ENCODE measurements around the gene MAGI2.
"Not testable (repeated sequence)": the region's sequence is repeated elsewhere in the genome, so short reads cannot be mapped to it uniquely, and the experiment has no call there.

The MAGI2 gene

DNA sequence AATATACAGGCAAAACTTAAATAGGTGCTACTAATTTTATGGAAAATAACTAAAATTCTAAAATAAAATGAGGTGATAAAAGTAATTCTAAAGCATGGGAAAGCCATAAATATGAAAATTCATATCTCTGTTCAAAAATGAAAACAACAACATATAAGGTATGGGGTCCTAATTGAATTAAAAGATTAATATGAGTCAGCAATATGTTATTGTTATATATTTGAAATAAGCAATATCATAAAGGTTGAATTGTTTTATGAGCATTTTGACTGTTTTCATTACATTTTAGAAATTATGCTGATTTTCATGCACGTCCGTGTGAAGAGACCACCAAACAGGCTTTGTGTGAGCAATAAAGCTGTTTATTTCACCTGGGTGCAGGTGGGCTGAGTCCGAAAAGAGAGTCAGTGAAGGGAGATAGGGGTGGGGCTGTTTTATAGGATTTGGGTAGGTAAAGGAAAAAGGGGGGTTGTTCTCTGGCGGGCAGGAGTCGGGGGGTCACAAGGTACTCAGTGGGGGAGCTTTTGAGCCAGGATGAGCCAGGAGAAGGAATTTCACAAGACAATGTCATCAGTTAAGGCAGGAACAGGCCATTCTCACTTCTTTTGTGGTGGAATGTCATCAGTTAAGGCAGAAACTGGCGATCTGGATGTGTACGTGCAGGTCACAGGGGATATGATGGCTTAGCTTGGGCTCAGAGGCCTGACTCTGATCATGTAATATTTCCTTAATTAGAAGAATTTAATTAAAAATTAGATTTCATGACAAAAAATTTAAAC lies 876.1 kb downstream of the MAGI2 start:
- H3K27ac ChIP-seq (ENCODE audit: low read depth, low read length); H3K4me1 ChIP-seq (ENCODE audit: control insufficient read depth in 5 of 5, insufficient read depth in 5 of 5, low read length in 5 of 5); H3K9ac ChIP-seq (ENCODE audit: low read length in 5 of 5); H3K27me3 ChIP-seq (ENCODE audit: control insufficient read depth in 5 of 5, insufficient read depth in 4 of 5, low read length in 5 of 5); H3K4me3 ChIP-seq (ENCODE audit: low read depth in 1 of 5, low read length in 5 of 5); H3K9me3 ChIP-seq (ENCODE audit: control insufficient read depth in 5 of 5, low read length in 5 of 5); H3K36me3 ChIP-seq (ENCODE audit: control insufficient read depth in 5 of 5, insufficient read depth in 5 of 5, low read length in 5 of 5): not testable (repeated sequence)

DNA sequence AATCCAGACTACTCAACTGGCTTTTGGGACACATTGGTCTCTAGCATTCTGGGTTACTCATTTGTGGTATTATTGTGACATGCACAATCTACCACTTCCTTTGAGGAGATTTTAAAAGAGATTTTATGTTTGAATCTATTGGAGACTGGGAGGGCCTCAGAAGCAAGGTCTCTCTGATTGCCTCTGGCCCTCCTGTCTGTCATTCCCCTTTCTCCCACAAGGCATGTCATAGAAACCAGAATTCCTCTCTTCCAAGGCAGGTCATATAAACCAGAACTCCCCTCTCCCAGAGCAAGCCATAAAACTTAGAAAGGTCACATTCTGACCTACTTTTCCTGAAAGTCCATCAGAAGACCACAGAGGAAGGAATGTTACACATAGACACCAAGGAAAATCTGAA lies 877.2 kb downstream of the MAGI2 start:
- no peak overlapping the region for H3K9ac ChIP-seq (ENCODE audit: low read length in 5 of 5)
- no peaks in the 10 kb centered on the region for H3K36me3 ChIP-seq (ENCODE audit: control insufficient read depth in 5 of 5, insufficient read depth in 5 of 5, low read length in 5 of 5)
- H3K27ac ChIP-seq (ENCODE audit: low read depth, low read length): no peak overlapping the region
- H3K9me3 ChIP-seq (ENCODE audit: control insufficient read depth in 5 of 5, low read length in 5 of 5): no peaks in the 10 kb centered on the region
- no peaks in the 10 kb centered on the region for H3K27me3 ChIP-seq (ENCODE audit: control insufficient read depth in 5 of 5, insufficient read depth in 4 of 5, low read length in 5 of 5)
- H3K4me1 ChIP-seq (ENCODE audit: control insufficient read depth in 5 of 5, insufficient read depth in 5 of 5, low read length in 5 of 5): no peaks in the 10 kb centered on the region
- no peak overlapping the region for H3K4me3 ChIP-seq (ENCODE audit: low read depth in 1 of 5, low read length in 5 of 5)

DNA sequence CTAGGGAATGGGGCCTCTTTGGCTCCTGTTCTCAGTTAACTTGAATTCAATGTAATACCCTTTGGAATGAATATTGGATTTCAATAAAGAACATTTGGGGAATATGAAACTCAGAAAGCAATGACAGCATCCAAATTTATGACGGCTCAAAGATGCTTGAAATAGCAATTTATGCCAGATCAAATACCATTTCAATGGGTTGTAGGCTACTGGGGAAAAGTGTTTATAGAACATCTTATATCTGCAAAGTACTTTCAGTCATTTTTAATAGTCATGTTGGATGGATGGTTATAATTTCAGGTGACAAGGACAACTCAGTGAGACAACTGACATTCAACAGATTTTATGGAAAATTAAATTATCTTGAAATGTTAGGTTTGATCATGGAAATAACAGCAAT lies 882.2 kb downstream of the MAGI2 start:
- H3K4me3 ChIP-seq (ENCODE audit: low read depth in 1 of 5, low read length in 5 of 5): no peak overlapping the region
- no peak overlapping the region for H3K9ac ChIP-seq (ENCODE audit: low read length in 5 of 5)
- H3K4me1 ChIP-seq (ENCODE audit: control insufficient read depth in 5 of 5, insufficient read depth in 5 of 5, low read length in 5 of 5): no peaks in the 10 kb centered on the region
- H3K36me3 ChIP-seq (ENCODE audit: control insufficient read depth in 5 of 5, insufficient read depth in 5 of 5, low read length in 5 of 5): no peaks in the 10 kb centered on the region
- H3K27me3 ChIP-seq (ENCODE audit: control insufficient read depth in 5 of 5, insufficient read depth in 4 of 5, low read length in 5 of 5): no peaks in the 10 kb centered on the region
- no peaks in the 10 kb centered on the region for H3K9me3 ChIP-seq (ENCODE audit: control insufficient read depth in 5 of 5, low read length in 5 of 5)
- no peak overlapping the region for H3K27ac ChIP-seq (ENCODE audit: low read depth, low read length)

DNA sequence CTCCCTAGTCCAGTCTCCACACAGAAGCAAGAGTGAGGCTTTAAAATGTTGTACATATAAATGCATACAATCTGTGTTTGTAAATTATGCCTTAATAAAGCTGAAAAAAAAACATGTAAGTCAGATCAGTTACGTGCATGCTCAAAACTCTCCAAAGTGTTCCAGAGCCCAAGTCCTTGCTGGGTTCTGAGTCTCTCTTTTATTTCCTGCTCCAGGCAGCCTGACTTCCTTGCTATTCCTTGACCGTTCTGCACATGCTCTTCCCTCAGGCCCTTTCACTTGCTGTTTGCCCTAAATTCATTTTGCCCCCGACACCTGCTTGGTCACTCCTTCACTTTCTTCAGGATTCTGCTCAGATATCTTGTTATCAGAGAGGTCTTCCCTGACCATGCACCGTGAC lies 884.8 kb downstream of the MAGI2 start:
- no peak overlapping the region for H3K4me3 ChIP-seq (ENCODE audit: low read depth in 1 of 5, low read length in 5 of 5)
- no peaks in the 10 kb centered on the region for H3K27me3 ChIP-seq (ENCODE audit: control insufficient read depth in 5 of 5, insufficient read depth in 4 of 5, low read length in 5 of 5)
- H3K36me3 ChIP-seq (ENCODE audit: control insufficient read depth in 5 of 5, insufficient read depth in 5 of 5, low read length in 5 of 5): no peaks in the 10 kb centered on the region
- no peaks in the 10 kb centered on the region for H3K9me3 ChIP-seq (ENCODE audit: control insufficient read depth in 5 of 5, low read length in 5 of 5)
- H3K4me1 ChIP-seq (ENCODE audit: control insufficient read depth in 5 of 5, insufficient read depth in 5 of 5, low read length in 5 of 5): no peaks in the 10 kb centered on the region
- H3K27ac ChIP-seq (ENCODE audit: low read depth, low read length): no peak overlapping the region
- H3K9ac ChIP-seq (ENCODE audit: low read length in 5 of 5): no peak overlapping the region

DNA sequence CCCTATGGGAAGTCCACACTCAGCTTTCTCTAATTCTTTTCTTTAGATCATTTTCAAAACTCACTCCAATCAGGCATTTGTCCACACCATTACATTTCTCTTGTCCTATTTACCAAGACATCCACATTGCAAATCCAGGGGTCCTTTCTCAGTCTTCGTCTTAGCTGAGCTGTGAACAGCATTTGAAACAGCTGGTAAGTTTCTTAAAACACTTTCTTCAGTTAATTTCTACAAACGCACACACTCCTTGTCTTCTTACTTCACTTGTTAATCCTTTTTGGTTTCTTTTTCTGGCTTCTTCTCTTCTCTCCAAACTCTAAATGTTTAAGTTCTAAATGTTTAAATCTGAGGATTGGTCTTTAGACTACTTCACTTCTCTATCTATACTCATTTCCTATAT lies 885.6 kb downstream of the MAGI2 start:
- H3K4me1 ChIP-seq (ENCODE audit: control insufficient read depth in 5 of 5, insufficient read depth in 5 of 5, low read length in 5 of 5): no peaks in the 10 kb centered on the region
- no peak overlapping the region for H3K9ac ChIP-seq (ENCODE audit: low read length in 5 of 5)
- H3K4me3 ChIP-seq (ENCODE audit: low read depth in 1 of 5, low read length in 5 of 5): no peak overlapping the region
- H3K36me3 ChIP-seq (ENCODE audit: control insufficient read depth in 5 of 5, insufficient read depth in 5 of 5, low read length in 5 of 5): no peaks in the 10 kb centered on the region
- no peaks in the 10 kb centered on the region for H3K9me3 ChIP-seq (ENCODE audit: control insufficient read depth in 5 of 5, low read length in 5 of 5)
- no peaks in the 10 kb centered on the region for H3K27me3 ChIP-seq (ENCODE audit: control insufficient read depth in 5 of 5, insufficient read depth in 4 of 5, low read length in 5 of 5)
- no peak overlapping the region for H3K27ac ChIP-seq (ENCODE audit: low read depth, low read length)

DNA sequence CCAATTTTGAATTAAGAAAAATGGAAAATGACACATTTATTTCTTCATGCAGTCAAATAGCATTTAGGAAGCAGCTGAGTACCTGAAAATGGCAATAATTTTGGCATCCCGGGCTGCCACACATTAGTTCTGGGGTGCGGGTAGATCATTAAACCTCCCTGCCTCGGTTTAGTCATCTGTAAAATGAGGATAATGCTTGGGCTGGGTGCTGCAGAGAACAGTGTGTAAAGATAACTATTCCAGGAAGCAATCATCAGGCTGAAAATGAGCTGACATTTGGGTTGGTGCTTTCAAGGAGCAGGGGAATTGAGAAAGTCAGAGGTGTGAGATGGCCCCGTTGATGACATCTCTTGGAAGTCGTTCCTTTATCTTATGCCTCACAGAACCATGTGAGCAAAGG lies 887.7 kb downstream of the MAGI2 start:
- no peaks in the 10 kb centered on the region for H3K27me3 ChIP-seq (ENCODE audit: control insufficient read depth in 5 of 5, insufficient read depth in 4 of 5, low read length in 5 of 5)
- no peaks in the 10 kb centered on the region for H3K4me1 ChIP-seq (ENCODE audit: control insufficient read depth in 5 of 5, insufficient read depth in 5 of 5, low read length in 5 of 5)
- no peak overlapping the region for H3K27ac ChIP-seq (ENCODE audit: low read depth, low read length)
- H3K4me3 ChIP-seq (ENCODE audit: low read depth in 1 of 5, low read length in 5 of 5): no peak overlapping the region
- no peak overlapping the region for H3K9ac ChIP-seq (ENCODE audit: low read length in 5 of 5)
- H3K9me3 ChIP-seq (ENCODE audit: control insufficient read depth in 5 of 5, low read length in 5 of 5): no peaks in the 10 kb centered on the region
- H3K36me3 ChIP-seq (ENCODE audit: control insufficient read depth in 5 of 5, insufficient read depth in 5 of 5, low read length in 5 of 5): no peaks in the 10 kb centered on the region

DNA sequence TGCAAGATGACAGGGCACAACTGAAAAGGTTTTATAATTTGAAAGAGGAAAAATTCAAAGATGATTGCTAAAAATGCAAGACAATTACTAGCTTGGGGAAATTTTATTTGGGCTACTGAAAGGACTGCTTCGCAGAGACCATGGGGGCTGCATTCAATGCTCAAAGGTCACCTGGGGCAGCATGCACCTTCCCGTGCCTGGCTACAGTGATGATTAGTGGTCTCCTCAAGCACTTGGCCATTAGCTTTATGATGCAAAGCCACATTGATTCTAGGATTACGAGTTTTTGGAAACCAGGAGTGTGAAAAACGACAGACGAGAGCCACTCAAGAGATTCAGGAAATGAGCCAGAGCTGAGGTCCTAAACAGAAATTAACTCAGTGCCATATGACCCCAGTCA lies 890.3 kb downstream of the MAGI2 start:
- Histone ChIP-seq H3K27me3 (ENCODE audit: control insufficient read depth in 5 of 5, insufficient read depth in 4 of 5, low read length in 5 of 5) (no peaks in the 10 kb centered on the region), H3K4me1 (ENCODE audit: control insufficient read depth in 5 of 5, insufficient read depth in 5 of 5, low read length in 5 of 5) (no peaks in the 10 kb centered on the region), H3K9me3 (ENCODE audit: control insufficient read depth in 5 of 5, low read length in 5 of 5) (no peaks in the 10 kb centered on the region), H3K9ac (ENCODE audit: low read length in 5 of 5) (no peak overlapping the region), H3K36me3 (ENCODE audit: control insufficient read depth in 5 of 5, insufficient read depth in 5 of 5, low read length in 5 of 5) (no peaks in the 10 kb centered on the region), H3K27ac (ENCODE audit: low read depth, low read length) (no peak overlapping the region), H3K4me3 (ENCODE audit: low read depth in 1 of 5, low read length in 5 of 5) (no peak overlapping the region)

DNA sequence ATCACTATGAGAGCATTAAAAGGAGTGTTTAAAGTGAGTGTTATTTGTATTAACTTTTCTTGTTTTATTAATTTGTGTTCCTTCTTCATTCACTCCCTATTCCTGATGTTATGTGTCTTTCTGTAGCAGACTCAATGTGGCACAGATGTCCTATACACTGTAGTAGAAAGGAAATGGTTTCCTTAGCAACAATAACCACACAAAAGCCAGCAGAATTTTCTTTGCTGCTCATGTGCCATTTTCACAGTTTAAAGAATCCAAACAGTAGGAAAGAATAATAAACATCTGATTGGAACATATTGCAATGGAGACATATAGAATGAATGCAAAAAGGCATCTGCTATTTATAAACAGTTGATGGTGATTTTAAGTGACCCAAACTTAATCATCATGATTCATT lies 891.3 kb downstream of the MAGI2 start:
- Histone ChIP-seq H3K36me3 (ENCODE audit: control insufficient read depth in 5 of 5, insufficient read depth in 5 of 5, low read length in 5 of 5) (no peaks in the 10 kb centered on the region), H3K4me3 (ENCODE audit: low read depth in 1 of 5, low read length in 5 of 5) (no peak overlapping the region), H3K27ac (ENCODE audit: low read depth, low read length) (no peak overlapping the region), H3K4me1 (ENCODE audit: control insufficient read depth in 5 of 5, insufficient read depth in 5 of 5, low read length in 5 of 5) (no peaks in the 10 kb centered on the region), H3K9me3 (ENCODE audit: control insufficient read depth in 5 of 5, low read length in 5 of 5) (no peaks in the 10 kb centered on the region), H3K27me3 (ENCODE audit: control insufficient read depth in 5 of 5, insufficient read depth in 4 of 5, low read length in 5 of 5) (no peaks in the 10 kb centered on the region), H3K9ac (ENCODE audit: low read length in 5 of 5) (no peak overlapping the region)

DNA sequence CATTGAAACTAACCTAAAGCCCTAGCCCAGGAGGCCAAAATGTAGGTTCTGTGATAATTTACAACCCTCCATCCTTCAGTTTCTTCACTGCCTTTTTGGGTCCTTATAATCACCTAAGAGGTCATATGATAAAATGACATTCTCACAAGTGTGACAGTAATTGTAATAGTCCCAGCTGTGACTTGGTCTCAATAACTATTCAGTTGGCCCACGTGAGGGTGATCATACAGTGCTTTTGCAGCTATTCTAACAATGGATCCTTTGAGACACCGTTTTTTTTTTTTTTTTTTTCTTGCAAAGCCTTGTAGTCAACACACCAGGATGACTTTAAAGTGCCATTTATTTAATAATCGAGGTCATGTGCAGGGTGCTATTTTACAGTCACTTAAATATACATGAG lies 894.9 kb downstream of the MAGI2 start:
- no peaks in the 10 kb centered on the region for H3K36me3 ChIP-seq (ENCODE audit: control insufficient read depth in 5 of 5, insufficient read depth in 5 of 5, low read length in 5 of 5)
- H3K9ac ChIP-seq (ENCODE audit: low read length in 5 of 5): no peak overlapping the region
- H3K27ac ChIP-seq (ENCODE audit: low read depth, low read length): no peak overlapping the region
- no peaks in the 10 kb centered on the region for H3K27me3 ChIP-seq (ENCODE audit: control insufficient read depth in 5 of 5, insufficient read depth in 4 of 5, low read length in 5 of 5)
- H3K4me1 ChIP-seq (ENCODE audit: control insufficient read depth in 5 of 5, insufficient read depth in 5 of 5, low read length in 5 of 5): no peaks in the 10 kb centered on the region
- H3K4me3 ChIP-seq (ENCODE audit: low read depth in 1 of 5, low read length in 5 of 5): no peak overlapping the region
- no peaks in the 10 kb centered on the region for H3K9me3 ChIP-seq (ENCODE audit: control insufficient read depth in 5 of 5, low read length in 5 of 5)

DNA sequence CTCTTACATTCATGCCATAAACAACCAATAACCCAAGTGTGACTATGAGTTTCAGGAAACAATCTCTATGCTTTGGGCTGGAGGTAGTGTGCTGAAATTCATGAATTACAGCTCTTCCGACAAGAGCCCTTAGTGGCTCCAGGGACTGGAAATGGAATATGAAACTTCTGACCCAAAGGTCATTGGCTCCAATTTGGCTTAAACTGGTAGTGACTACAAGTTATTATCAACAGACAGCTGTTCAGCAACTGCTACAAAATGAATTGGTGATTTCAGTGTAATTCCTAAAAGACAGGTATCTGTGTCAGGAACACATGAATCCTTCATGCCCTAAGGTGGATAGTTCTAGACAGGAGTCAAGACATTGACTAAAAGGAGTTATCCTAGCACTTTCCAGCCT lies 909.5 kb downstream of the MAGI2 start:
- Histone ChIP-seq H3K9me3 (ENCODE audit: control insufficient read depth in 5 of 5, low read length in 5 of 5) (no peaks in the 10 kb centered on the region), H3K4me1 (ENCODE audit: control insufficient read depth in 5 of 5, insufficient read depth in 5 of 5, low read length in 5 of 5) (peaks cover 0 to 18% (median 7%) of the 10 kb centered on the region in 5 donors), H3K9ac (ENCODE audit: low read length in 5 of 5) (no peak overlapping the region), H3K27ac (ENCODE audit: low read depth, low read length) (no peak overlapping the region), H3K36me3 (ENCODE audit: control insufficient read depth in 5 of 5, insufficient read depth in 5 of 5, low read length in 5 of 5) (no peaks in the 10 kb centered on the region), H3K4me3 (ENCODE audit: low read depth in 1 of 5, low read length in 5 of 5) (no peak overlapping the region), H3K27me3 (ENCODE audit: control insufficient read depth in 5 of 5, insufficient read depth in 4 of 5, low read length in 5 of 5) (no peaks in the 10 kb centered on the region)

DNA sequence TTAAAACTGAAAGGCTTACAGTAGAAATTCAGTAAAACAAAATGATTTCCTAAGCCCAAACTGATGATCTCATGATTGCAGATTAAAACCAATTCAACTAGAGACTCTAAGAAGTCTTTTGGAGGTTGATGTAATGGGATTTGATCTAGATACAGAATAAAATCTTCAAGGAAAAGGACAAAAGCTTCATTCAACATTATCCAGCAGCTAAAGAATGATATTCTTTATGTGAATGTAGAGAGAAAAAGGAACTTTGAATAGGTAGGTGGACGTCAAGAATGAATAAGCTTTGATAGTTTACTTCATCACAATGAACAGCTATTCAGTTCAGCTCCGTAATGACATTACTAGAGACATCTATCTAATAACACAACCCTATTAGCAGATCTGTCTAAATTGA lies 910.5 kb downstream of the MAGI2 start:
- Histone ChIP-seq H3K27ac (ENCODE audit: low read depth, low read length) (no peak overlapping the region), H3K9ac (ENCODE audit: low read length in 5 of 5) (no peak overlapping the region), H3K4me3 (ENCODE audit: low read depth in 1 of 5, low read length in 5 of 5) (no peak overlapping the region), H3K36me3 (ENCODE audit: control insufficient read depth in 5 of 5, insufficient read depth in 5 of 5, low read length in 5 of 5) (no peaks in the 10 kb centered on the region), H3K27me3 (ENCODE audit: control insufficient read depth in 5 of 5, insufficient read depth in 4 of 5, low read length in 5 of 5) (no peaks in the 10 kb centered on the region), H3K4me1 (ENCODE audit: control insufficient read depth in 5 of 5, insufficient read depth in 5 of 5, low read length in 5 of 5) (peaks cover 0 to 18% (median 7%) of the 10 kb centered on the region in 5 donors), H3K9me3 (ENCODE audit: control insufficient read depth in 5 of 5, low read length in 5 of 5) (no peaks in the 10 kb centered on the region)

Data from subcutaneous abdominal adipose tissue (tissue), 5 donors.